ENCODE results near the gene FGD4.

Gene FGD4

GRCh38 chr12:32612658-32613614 is 213.6 kb downstream of the FGD4 start:
- no peak for DNase-seq

GRCh38 chr12:32615441-32615840 is 216.1 kb downstream of the FGD4 start:
- no peak for DNase-seq

GRCh38 chr12:32617534-32617933 is 218.2 kb downstream of the FGD4 start:
- DNase-seq: peak in 1 of 2 donors; percentile 8

- DNase-seq: no peak
These were observed 218.8 kb downstream of the FGD4 start for GRCh38 chr12:32618115-32618514.

GRCh38 chr12:32627976-32628375 is 228.6 kb downstream of the FGD4 start:
- no peak for DNase-seq

- no peak for DNase-seq
These were observed 242.0 kb downstream of the FGD4 start for GRCh38 chr12:32641287-32641901.

- no peak for DNase-seq
These were observed 245.1 kb downstream of the FGD4 start for GRCh38 chr12:32644431-32644830.

GRCh38 chr12:32647275-32647674 is 247.9 kb downstream of the FGD4 start:
- no peak for DNase-seq

- DNase-seq: no peak
These were observed 251.2 kb downstream of the FGD4 start for GRCh38 chr12:32650508-32650907.

- no peak for DNase-seq
These were observed 252.0 kb downstream of the FGD4 start for GRCh38 chr12:32651151-32651955.

- no peak for DNase-seq
These were observed 252.5 kb downstream of the FGD4 start for GRCh38 chr12:32651956-32652210.

- no peak for DNase-seq
These were observed 260.6 kb downstream of the FGD4 start for GRCh38 chr12:32659908-32660440.

- DNase-seq: no peak
These were observed 262.3 kb downstream of the FGD4 start for GRCh38 chr12:32661706-32662105.

GRCh38 chr12:32662665-32663064 is 263.3 kb downstream of the FGD4 start:
- DNase-seq: no peak

GRCh38 chr12:32666018-32666417 is 266.7 kb downstream of the FGD4 start:
- no peak for DNase-seq

- no peak for DNase-seq
These were observed 270.2 kb downstream of the FGD4 start for GRCh38 chr12:32669584-32669983.

GRCh38 chr12:32671930-32672780 is 272.8 kb downstream of the FGD4 start:
- DNase-seq: peak; percentile 33 to 55

GRCh38 chr12:32679091-32679919 is 279.9 kb downstream of the FGD4 start, which contains the start of gene DNM1L:
DNM1L (plus strand) TSS chr12:32679301; CDS start chr12:32679364, 63 bp downstream.
- peak; percentile 92 to 94 for DNase-seq

GRCh38 chr12:32679920-32680237 is 280.5 kb downstream of the FGD4 start:
- DNase-seq: no peak

GRCh38 chr12:32680787-32681186 is 281.4 kb downstream of the FGD4 start:
- no peak for DNase-seq

- DNase-seq: no peak
These were observed 281.9 kb downstream of the FGD4 start for GRCh38 chr12:32681272-32681671.

Data from inflammatory macrophage (primary cell).